Ecto neural progenitor cell (in vitro differentiated cells): ENCODE data around the gene CDK8.
"Not testable (repeated sequence)": the region's sequence is repeated elsewhere in the genome, so short reads cannot be mapped to it uniquely, and the experiment has no call there.

Source experiments
- DNase-seq: peaks from one replicate; pipeline ENCODE4 v3.0.0-alpha.2; 2018; ENCODE audit warnings: low spot score

CDK8 gene

DNA sequence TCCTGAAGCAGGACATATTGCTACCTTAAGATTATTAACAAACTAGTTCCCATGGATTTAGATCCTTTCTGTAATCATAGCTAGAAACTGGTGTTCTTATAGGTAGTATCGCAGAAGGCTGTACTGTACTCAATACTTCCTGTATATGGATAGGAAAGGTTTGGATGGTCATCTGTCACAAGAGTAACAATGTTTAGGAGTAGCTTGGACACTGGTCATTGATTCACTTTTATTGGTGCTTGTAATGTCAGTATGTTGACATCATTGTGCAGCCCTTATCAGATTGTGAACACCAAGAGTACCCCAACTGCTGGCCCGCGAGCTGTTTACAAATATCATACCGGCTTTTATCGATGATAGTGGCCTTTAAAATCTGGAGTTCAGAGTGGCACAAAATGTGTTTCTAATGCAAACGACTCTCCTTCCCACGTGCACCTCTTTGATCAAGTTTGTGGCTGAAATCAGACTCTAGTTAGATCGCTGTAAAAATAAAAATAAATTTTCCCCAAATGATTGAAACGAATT is 605 bp upstream of the CDK8 start:
- no peak for DNase-seq

DNA sequence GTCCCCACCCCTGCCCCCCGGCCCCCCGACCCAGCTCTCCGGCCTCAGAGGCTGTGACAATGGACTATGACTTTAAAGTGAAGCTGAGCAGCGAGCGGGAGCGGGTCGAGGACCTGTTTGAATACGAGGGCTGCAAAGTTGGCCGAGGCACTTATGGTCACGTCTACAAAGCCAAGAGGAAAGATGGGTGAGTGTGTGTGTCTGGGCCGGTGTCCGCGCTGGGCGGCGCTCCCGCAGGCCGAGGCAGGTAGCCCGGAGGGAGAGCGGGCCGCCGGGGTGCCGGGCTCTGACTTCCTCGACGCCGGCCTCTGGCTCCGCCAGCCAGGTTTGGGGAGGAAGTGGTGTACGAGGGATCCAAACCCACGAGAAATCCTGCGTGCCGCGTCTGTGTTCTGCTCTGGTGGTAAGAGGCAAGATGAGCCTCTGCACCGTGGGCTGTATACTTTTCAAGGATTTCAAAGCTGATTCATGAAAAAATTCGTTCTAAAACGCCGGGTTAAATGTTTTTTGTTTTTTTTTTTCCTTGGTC is 718 bp downstream of the CDK8 start:
- DNase-seq: no peak

DNA sequence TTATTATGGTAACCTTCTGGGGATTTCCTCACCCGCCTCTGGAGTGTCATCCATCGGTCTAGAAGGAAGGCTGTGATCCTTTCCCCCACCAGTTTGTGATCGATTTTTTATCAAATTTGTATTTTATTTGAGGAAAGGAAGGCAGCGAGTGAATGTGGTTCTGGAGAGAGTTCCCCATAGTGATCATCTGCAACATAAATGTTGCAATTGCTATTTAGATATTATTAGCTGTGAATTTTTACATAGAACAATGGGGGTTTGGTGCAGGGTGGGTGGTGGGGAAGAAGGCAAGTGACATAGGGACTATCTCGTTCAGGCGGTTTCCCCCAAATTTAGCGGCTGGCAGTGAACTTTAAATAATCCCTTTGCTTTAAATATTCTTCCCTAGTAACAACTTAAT is 1.2 kb downstream of the CDK8 start:
- no peak for DNase-seq

DNA sequence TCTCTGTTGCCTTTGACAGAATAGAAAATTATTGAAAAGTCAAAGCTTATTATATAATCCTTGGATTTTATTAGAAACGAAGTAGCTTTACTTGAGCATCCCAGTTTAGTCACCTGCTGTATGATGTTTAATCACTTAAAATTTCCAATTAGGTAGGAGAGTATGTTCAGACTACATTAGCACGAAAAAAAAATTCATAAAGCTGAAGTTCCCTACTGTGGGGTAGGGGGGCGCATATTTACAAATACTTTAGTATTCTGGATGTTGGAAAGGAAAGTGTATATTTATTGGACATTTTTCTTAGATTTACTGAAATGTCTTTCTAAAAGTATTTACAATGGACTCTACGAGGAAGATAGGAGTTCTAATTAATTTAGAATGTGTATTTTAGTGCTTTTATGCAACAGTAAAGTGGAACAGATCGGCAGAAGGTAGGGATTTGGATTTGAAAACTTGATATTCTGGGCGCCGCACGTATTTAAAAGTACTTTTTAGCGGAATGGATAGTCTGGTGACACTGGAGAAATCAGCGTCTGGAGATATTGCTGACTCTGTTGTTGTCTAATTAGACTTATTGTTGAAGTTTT is 1.9 kb downstream of the CDK8 start:
- DNase-seq: no peak

DNA sequence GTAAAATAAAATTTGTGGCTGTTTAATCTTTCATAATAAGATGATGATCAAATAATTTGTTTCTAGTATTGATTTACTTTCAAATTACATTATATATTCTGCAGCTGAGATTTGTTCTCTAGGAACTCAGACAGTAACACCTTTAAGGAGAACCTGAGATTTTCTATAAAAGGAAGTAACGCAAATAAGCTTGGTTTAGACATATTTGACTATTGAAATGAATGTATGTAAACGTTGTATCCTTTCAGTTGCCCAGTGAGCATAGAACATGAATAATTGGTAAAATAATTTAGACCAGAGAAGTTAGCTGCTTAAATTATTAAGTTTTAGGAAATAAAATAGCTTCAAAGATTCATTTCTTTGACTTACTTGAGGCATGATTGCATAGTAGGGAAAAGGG is 3.1 kb downstream of the CDK8 start:
- no peak for DNase-seq

DNA sequence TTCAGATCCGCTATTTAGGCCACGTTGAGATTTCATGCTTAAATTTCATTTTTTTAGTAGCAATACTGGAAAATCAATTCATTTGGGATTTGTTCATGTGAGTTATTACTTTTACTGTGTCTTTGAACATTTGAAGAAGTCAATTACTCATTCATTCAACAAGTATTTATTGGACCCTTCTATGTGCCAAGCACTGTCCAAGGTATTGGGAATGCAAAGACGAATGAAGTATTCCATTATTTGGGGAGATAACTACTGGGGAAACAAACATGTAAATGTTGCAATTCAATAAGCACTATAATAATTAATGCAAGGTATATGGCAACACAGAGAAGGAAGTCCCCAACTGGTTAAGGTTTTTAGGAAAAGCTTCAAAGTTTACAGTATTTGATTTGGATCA is 5.7 kb downstream of the CDK8 start:
- DNase-seq: no peak

DNA sequence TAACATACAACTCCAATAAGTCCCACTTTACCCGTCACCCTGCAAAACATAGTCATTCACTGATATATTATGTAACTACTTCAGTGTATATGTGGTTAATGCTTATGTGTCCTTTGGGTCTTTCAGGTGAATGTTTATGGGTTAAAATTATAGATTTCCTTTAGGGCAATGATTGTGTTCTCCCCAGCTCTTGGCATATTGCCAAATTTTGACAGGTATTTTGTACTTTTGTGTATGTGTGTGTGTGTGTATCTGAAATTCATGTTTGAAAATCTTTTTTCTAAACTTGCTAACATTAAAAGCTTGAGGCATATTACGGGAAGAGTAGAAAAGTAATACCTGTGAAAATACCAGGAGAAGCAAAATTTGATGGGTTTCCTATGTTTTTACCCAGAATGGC is 8.2 kb downstream of the CDK8 start:
- DNase-seq: no peak

DNA sequence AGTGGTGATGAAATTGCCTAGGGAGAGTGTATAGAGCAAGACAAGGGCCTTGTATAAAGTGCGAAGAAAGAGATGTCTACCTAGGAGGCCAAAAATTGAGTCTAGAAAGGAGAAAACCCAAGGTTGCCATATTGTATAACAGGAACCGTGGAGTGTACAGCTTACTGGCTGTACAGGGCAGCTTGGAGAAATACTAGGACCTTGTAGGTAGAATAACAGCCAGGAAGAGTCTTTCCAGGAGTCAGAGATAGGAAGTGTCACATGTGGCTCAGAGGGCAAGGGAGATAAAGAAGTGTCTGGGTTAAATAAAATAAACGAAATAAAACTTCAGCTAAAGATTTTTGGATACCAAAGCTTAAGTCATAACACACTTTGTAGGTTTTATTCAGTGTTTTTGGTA is 12.4 kb downstream of the CDK8 start:
- no peak for DNase-seq

DNA sequence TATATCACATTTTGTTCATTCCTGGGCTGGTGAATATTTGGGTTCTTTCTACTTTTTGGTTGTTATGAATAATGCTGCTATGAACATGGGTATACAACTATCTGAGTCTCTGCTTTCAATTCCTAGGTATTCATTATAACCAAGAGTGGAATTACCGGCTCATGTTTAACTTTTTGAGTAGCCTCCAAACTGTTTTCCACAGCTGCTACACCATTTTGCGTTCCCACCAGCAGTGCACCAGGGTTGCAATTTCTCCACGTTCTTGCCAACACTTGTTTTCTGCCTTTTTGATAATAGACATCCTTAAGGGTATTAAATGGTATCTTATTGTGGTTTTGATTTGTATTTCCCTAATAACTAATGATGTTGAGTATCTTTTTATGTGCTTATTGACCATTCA is 16.8 kb downstream of the CDK8 start:
- no peak for DNase-seq

DNA sequence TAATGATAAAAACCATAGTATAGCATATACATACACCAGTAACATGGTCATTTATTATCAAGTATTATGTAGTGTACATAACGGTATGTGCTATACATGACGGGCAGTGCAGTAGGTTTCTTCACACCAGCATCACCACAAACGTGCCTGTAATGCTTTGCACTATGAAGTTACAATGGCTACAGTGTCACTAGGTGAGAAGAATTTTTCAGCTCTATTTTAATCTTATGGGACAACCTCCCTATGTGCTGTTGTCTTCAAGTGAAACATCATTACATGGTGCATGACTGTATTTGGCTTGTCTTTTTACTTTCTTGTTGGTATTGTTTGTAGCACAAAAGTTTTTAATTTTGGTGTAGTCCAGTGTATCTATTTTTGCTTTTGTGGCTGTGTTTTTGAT is 18.7 kb downstream of the CDK8 start:
- no peak for DNase-seq

DNA sequence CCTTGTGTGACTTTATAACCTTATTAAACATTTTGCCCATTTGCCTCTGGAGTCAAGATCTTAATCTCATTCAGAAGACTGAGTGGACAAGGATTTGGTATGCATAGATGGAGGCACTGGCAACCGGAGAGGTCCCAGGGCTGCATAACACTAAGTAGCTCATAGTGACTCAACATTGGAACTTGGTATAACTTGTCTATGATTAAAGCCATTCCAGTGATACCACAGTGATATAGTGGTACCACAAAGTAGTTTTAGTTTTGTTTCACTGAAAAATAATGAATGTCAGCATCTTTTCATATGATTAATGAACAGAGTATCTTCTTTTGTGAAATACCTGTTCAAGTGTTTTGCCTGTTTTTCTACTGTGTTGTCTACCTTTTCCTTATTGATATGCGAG is 26.4 kb downstream of the CDK8 start:
- no peak for DNase-seq

DNA sequence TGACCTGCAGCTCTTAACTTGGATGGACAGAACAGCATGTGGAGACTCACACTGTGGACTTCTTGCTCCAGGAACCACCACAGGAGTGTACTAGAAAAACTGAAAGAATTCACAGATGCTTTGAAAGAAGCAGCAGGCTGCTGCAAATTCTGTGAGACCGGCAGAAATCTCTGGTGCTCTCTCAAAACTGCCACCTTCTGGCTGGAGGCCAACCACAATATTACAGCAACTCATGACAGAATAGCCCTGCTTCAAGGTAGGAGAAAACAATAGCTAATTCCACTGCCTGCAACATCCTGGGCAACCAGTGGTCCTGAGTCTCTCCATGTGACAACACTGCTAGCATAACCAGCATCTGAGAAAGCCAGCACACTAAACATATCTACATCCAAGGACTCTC is 26.9 kb downstream of the CDK8 start:
- no peak for DNase-seq

DNA sequence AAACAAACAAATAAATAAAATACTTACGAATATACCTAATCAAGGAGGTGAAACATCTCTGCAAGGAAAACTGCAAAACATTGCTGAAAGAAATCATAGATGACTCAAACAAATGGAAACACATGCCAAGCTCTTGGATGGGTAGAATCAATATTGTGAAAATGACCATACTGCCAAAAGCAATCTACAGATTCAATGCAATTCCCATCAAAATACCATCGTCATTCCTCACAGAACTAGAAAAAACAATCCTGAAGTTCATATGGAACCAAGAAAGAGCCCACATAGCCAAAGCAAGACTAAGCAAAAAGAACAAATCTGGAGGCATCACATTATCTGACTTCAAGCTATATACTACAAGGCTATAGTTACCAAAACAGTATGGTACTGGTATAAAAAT is 32.0 kb downstream of the CDK8 start:
- DNase-seq: not testable (repeated sequence)

DNA sequence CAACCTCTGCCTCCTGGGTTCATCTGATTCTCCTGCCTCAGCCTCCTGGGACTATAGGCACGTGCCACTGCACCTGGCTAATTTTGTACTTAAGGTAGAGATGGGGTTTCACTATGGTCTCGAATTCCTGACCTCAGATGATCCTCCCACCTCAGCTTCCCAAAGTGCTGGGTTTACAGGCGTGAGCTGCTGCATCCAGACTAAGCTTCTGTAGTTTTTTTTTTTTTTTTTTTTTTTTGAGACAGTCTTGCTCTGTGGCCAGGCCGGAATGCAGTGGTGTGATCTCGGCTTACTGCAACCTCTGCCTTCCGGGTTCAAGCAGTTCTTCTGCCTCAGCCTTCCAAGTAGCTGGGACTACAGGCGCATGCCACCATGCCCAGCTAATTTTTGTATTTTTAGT is 34.9 kb downstream of the CDK8 start:
- DNase-seq: not testable (repeated sequence)

DNA sequence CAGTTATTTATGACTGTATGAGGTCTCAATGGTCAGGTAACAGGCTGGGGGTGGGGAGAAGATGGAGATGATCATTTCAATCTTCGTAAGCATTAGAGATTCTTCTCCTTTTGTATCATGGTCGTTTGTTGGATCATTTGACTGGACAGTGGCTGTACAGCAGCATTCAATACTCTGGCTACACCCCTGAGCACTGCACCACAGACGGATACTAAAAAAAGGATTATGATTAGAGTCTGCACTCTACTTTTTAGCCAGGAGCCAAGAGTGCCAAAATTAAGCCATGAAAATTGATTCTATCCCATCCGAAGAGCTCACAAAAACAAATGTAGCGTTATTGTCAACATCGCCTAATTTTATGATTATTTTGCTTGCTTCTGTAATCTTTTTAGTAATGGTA is 41.9 kb downstream of the CDK8 start:
- DNase-seq: no peak

DNA sequence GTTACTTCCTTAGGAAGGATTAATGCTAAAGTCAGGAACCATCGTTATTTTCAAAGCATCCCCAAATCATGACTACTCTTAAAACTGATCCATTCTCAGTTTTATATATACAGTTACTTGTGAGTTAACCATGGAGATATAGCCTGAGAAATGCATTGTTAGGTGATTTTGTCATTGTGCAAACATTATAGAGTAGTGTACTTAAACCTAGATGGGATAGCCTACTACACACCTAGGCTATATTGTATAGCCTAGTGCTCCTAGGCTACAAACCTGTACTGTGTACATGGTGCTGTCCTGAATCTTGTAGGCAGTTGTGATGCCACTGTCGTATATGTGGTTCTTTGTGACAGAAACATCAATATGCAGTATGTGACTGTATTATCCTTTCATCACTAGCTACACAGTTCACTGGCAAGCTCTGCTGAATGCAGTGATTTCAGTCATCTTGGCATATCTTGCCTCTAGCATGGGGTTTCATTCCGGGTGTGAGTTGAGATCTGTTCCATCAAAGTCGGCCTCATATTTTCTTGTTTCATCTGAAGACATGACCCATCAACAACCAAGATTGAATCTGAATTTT is 45.3 kb downstream of the CDK8 start:
- DNase-seq: no peak

DNA sequence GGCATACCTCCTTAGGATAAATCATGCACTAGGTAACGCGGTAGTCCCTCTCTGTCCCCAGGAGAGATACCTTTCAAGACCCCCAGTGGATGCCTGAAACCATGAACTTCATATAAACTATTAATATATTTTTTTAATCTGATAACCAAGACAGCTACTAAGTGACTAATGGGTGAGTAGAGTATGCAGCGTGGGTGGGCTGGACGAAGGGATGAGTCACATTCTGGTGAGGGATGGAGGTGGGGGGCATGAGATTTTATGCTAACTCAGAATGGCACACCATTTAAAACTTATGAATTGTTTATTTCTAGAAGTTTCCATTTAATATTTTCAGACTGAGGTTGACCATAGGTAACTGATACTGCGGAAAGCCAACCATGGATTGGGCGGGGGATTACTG is 46.2 kb downstream of the CDK8 start:
- DNase-seq: no peak

DNA sequence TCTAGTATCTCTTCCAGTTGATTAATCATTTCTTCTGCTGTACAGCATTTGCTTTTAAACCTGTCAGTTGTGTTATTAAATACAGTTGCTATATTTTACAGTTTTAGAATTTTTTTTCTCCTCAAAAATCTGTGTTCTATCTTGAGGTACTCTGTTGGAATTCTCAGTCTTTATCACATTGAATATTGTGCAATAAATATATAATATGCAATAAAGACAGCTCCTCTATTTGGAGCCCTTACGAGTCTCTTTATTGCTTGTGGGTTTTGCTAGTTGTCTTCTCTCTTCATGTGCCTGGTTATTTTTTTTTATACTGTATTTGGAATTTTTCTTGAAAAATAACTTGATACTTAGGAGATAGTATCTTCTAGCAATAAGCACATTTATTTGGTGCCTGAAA is 51.7 kb downstream of the CDK8 start:
- no peak for DNase-seq

DNA sequence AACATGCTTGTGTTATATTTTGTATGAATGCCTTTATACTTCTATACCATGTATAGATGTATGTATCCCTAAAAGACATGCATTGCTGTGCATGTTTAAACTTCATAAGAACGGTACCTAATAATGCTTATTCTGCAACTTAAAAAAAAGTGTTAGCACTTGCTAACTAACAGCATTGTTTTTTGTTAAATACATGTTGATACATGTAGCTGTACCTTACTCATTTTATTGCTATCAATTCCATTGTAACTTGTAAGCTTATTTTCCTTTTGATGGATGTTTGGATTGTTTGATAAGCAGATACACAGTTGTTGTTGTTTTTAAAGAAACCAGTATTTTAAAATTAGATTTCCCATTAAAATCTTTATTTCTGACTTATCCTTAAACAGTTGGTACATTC is 53.8 kb downstream of the CDK8 start:
- DNase-seq: no peak

DNA sequence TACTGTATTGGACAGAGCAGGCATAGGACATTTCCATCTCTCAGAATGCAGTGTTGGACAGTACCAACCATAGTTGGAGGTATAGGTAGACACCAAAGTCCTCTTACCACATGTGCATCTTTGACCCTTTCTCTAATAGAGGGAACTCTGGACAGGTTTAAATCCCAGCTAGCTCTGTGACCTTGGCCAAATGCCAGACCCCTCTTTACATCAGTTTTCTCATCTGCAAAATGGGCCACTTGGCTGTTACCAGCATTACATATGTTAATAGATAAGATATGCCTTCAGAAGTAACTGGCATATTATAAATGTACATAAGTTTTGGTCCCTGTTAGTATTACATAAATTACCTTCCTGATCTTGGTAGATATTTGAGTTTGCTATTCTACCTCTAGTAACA is 54.3 kb downstream of the CDK8 start:
- no peak for DNase-seq

DNA sequence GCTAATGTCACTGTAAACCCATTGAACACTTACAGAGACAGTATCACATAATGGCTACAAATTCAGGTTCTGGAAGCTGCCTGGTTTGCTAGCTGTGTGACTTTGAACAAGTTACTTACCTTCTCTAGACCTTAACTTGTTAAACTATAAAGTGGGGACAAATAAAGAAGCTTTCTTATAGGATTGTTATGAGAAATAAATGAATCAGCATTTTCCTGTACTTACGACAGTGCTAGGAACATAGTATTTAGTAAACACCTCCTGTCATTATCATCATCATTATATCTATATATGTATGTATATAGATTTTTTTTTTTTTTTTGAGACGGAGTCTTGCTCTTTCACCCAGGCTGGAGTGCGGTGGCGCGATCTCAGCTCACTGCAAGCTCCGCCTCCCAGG is 54.9 kb downstream of the CDK8 start:
- DNase-seq: no peak

DNA sequence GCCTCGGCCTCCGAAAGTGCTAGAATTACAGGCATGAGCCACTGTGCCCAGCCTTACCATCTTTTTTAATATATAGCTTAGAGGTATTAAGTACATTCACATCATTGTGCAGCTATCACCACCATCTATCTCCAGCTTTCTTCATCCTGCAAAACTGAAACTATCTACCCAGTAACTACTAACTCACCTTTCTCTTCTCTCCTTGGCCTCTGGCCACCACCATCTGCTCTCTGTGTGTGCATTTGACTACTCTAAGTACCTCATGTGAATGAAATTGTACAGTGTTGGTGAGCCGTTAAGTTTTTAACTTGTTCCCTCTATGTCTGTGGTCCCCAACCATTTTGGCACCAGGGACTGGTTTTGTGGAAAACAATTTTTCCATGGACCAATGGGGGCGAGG is 56.1 kb downstream of the CDK8 start:
- no peak for DNase-seq

DNA sequence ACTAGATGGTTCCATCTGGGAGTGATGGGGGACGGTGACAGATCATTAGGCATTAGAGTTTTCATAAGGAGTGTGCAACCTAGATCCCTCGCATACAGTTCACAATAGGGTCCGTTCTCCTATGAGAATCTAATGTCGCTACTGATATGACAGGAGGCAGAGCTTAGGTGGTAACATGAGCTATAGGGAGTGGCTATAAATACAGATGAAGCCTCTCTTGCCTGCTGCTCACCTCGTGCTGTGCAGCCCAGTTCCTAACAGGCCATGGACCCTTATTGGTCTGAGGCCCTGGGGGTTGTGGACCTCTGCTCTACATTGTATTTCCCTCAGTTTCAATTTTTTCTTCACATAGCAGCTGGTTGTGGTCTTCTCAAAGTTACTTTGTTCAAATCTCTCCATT is 56.5 kb downstream of the CDK8 start:
- DNase-seq: no peak

DNA sequence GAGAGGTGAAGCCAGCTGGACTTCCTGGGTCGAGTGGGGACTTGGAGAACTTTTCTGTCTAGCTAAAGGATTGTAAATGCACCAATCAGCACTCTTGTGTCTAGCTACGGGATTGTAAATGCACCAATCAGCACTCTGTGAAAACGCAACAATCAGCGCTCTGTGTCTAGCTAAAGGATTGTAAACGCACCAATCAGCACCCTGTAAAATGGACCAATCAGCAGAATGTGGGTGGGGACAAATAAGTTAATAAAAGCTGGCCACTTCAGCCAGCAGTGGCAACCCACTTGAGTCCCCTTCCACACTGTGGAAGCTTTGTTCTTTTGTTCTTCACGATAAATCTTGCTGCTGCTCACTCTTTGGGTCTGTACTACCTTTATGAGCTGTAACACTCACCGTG is 58.1 kb downstream of the CDK8 start:
- DNase-seq: not testable (repeated sequence)
